K562 (cell line): ENCODE measurements around the gene FUT6. TPM values are rescaled to one million over a fixed set of nuclear protein-coding genes. Genes with fewer than 3 reads are reported as not detected.
A peak's percentile ranks its signal among the peaks of the same experiment; 100 is the strongest.

Experiments used
- ATAC-seq: fragments of 200-7000 bp; cut with Tn5 transposase; 3 replicates; pipeline ENCODE4 v1.9.1; 2020; ENCODE audit warnings: moderate library complexity
- BruUV-seq: library from RNA; stranded (reverse); fragments of 400-500 nt; replicated peaks from 2 replicates; lab custom pipeline; 2021; lab: Mats Ljungman, UMichigan
- CTCF ChIA-PET: fragments of 300-600 bp; formaldehyde crosslinking; extraction: SDS; loops from one replicate; lab custom pipeline; 2021; ENCODE audit warnings: low intra/inter-chr PET ratio; lab: Yijun Ruan, JAX
- POLR2A ChIA-PET: fragments of 300-600, 350-650 bp; sonication (Branson Sonifier 250); formaldehyde crosslinking; extraction: SDS; loops from one replicate; lab custom pipeline; 2021; ENCODE audit warnings: antibody characterized with exemption, inconsistent platforms; lab: Yijun Ruan, JAX
- DNase-seq, 4 experiments: peaks; one replicate each; pipeline versions ENCODE4 v3.0.0 to v3.0.0-alpha.2; 2011 to 2018; ENCODE audit warnings: low spot score in 3 of 4, mixed read lengths in 3 of 4; ENCODE audit errors: extremely low read depth in 1 of 4
- FAIRE-seq: peaks from 2 replicates; lab custom pipeline; 2011; peaks lifted over from hg19 to GRCh38; lab: Jason Lieb, UNC
- H2AFZ ChIP-seq: 2 replicates; pipeline ENCODE4 v1.6.0; 2011; ENCODE audit warnings: low read depth, low read length, control low read depth, inconsistent platforms
- H3K27ac ChIP-seq: fragments of 200-600 bp; 3 replicates; pipeline ENCODE4 v1.8.0; 2011; ENCODE audit warnings: low read depth, mild to moderate bottlenecking, control low read depth, inconsistent platforms, low read length, moderate library complexity, mixed read lengths; ENCODE audit errors: extremely low read depth
- H3K27me3 ChIP-seq, 2 experiments: fragments of 300-600 bp in 1 of 2; 2 replicates in 1 of 2; 3 replicates in 1 of 2; pipeline versions ENCODE4 v1.6.0 to v1.8.0; 2011; ENCODE audit warnings: inconsistent platforms in 2 of 2, low read length in 2 of 2, mild to moderate bottlenecking in 1 of 2, mixed read lengths in 1 of 2, moderate library complexity in 1 of 2; ENCODE audit not compliant: control insufficient read depth in 2 of 2, insufficient read depth in 2 of 2
- H3K36me3 ChIP-seq: fragments of 300-600 bp; 3 replicates; pipeline ENCODE4 v1.8.0; 2011; ENCODE audit warnings: mild to moderate bottlenecking, low read length, inconsistent platforms; ENCODE audit not compliant: control insufficient read depth, insufficient read depth
- H3K4me1 ChIP-seq, 2 experiments: fragments of 200-600 bp in 1 of 2; replicated peaks in 1 of 2; 2 replicates in 1 of 2; 3 replicates in 1 of 2; pipeline versions ENCODE4 v1.5.1 to v1.8.0; 2011; ENCODE audit warnings: inconsistent platforms in 2 of 2, low read length in 2 of 2, mild to moderate bottlenecking in 1 of 2, mixed read lengths in 1 of 2, moderate library complexity in 1 of 2; ENCODE audit not compliant: control insufficient read depth in 2 of 2, insufficient read depth in 2 of 2
- H3K4me2 ChIP-seq: 2 replicates; pipeline ENCODE4 v1.6.1; 2011; ENCODE audit warnings: low read length, control low read depth, inconsistent platforms, mixed read lengths; ENCODE audit not compliant: insufficient read depth
- H3K4me3 ChIP-seq: fragments of 200-600 bp; sonication (generic), shearing (Covaris generic); 2 replicates; pipeline ENCODE4 v1.5.1; 2016; ENCODE audit warnings: control low read depth, inconsistent platforms
- H3K79me2 ChIP-seq: fragments of 200-600 bp; 3 replicates; pipeline ENCODE4 v1.8.0; 2011; ENCODE audit warnings: low read length, inconsistent platforms; ENCODE audit not compliant: control insufficient read depth, insufficient read depth
- H3K9ac ChIP-seq, 2 experiments: 2 replicates each; pipeline versions ENCODE4 v1.6.0 to v1.6.1; 2011; ENCODE audit warnings: low read depth in 2 of 2, low read length in 2 of 2, control low read depth in 1 of 2, inconsistent platforms in 1 of 2, mild to moderate bottlenecking in 1 of 2, mixed read lengths in 1 of 2; ENCODE audit not compliant: insufficient read depth in 1 of 2
- H3K9me1 ChIP-seq: one replicate; pipeline ENCODE4 v1.6.0; 2011; ENCODE audit warnings: inconsistent platforms, mild to moderate bottlenecking, low read length, moderate library complexity; ENCODE audit not compliant: control insufficient read depth, insufficient read depth
- H3K9me3 ChIP-seq: replicated peaks from 2 replicates; pipeline ENCODE4 v1.5.1; 2011; ENCODE audit warnings: low read depth, low read length, inconsistent platforms; ENCODE audit not compliant: control insufficient read depth, insufficient read depth
- H4K20me1 ChIP-seq: replicated peaks from 2 replicates; pipeline ENCODE4 v1.6.1; 2011; ENCODE audit warnings: low read length, inconsistent platforms, mixed read lengths; ENCODE audit not compliant: control insufficient read depth, insufficient read depth
- CEBPB ChIP-seq: fragments of 450-650 bp; IDR thresholded peaks from 2 replicates; pipeline ENCODE4 v1.6.1; 2016; ENCODE audit warnings: missing genetic modification characterization, missing compliant biosample characterization
- CEBPZ ChIP-seq: fragments of 150-350 bp; IDR thresholded peaks from 2 replicates; pipeline ENCODE4 v1.6.1; 2014; ENCODE audit warnings: low read depth, mild to moderate bottlenecking, low read length, borderline replicate concordance
- ERF ChIP-seq: fragments of 450-650 bp; formaldehyde crosslinking; IDR thresholded peaks from 2 replicates; pipeline ENCODE4 v1.4.0; 2020; ENCODE audit warnings: mild to moderate bottlenecking, mixed read lengths
- HDAC1 ChIP-seq, 2 experiments: fragments of 450-650 bp; IDR thresholded peaks; 2 replicates each; pipeline ENCODE4 v1.6.1; 2016 to 2017; ENCODE audit warnings: inconsistent platforms in 1 of 2, mild to moderate bottlenecking in 1 of 2, moderate library complexity in 1 of 2
- MAFF ChIP-seq: IDR thresholded peaks from 2 replicates; pipeline ENCODE4 v1.6.1; 2012; ENCODE audit warnings: low read length, improper control_type of control experiment
- MTA1 ChIP-seq: fragments of 450-650 bp; IDR thresholded peaks from 2 replicates; pipeline ENCODE4 v1.6.1; 2017; ENCODE audit warnings: borderline replicate concordance
- ZNF121 ChIP-seq: sonication (generic); formaldehyde crosslinking; conservative IDR thresholded peaks from 2 replicates; pipeline ENCODE4 v1.8.0; 2022; ENCODE audit warnings: missing genetic modification reagents
- ZNF511 ChIP-seq: sonication (generic); formaldehyde crosslinking; IDR thresholded peaks from 2 replicates; pipeline ENCODE4 v1.8.0; 2022; ENCODE audit warnings: mild to moderate bottlenecking, missing genetic modification reagents
- WGBS: fragments of 100-300 bp; shearing (Covaris generic); methylation state at CpG from one replicate; pipeline ENCODE4 v1.1.6; 2016; ENCODE audit warnings: low coverage, mixed read lengths; ENCODE audit not compliant: insufficient coverage; ENCODE audit errors: missing lambda C conversion rate; 5-methylcytosine and 5-hydroxymethylcytosine counted together
- in situ Hi-C: fragments of 300-500 bp; cut with MboI; formaldehyde crosslinking; loops from 4 replicates; pipeline ENCODE4 v1.15.0; 2018; ENCODE audit warnings: inconsistent platforms, mixed read lengths
- intact Hi-C: fragments of 100-400 bp; cut with micrococcal nuclease; formaldehyde crosslinking; loops from 2 replicates; pipeline ENCODE4 v1.14.2; 2022
- polyA plus RNA-seq, 8 experiments: library from polyadenylated mRNA; depleted of rRNA in 4 of 8; stranded (reverse) in 5 of 8; unstranded in 3 of 8; fragments of >200 nt; fragmentation: Nextera tagmentation in 2 of 8; fragmentation: Illumina TruSeq in 1 of 8; extraction: Ambion mirVana in 2 of 8; extraction: Trizol in 1 of 8; gene quantifications; 2 replicates each; pipeline versions ENCODE4 v1.2.1 to v1.2.3, GENCODE V29; 2011 to 2014; ENCODE audit warnings: inconsistent platforms in 1 of 8, missing spikeins in 1 of 8
- total RNA-seq, 7 experiments: library from RNA; depleted of rRNA in 6 of 7; stranded (reverse); fragments of >200 nt in 6 of 7; fragmentation: Illumina TruSeq in 2 of 7; extraction: Trizol in 2 of 7; gene quantifications; 2 replicates each; pipeline versions ENCODE4 v1.2.1 to v1.2.3, GENCODE V29; 2011 to 2021; ENCODE audit warnings: low replicate concordance in 1 of 7
- TF ChIP-seq, protein P1 (sequence below): IDR thresholded peaks from 2 replicates; pipeline ENCODE4 v1.6.1; 2016; ENCODE audit warnings: missing genetic modification characterization, missing compliant biosample characterization
- TF ChIP-seq, protein P2 (sequence below): sonication (generic); formaldehyde crosslinking; IDR thresholded peaks from 2 replicates; pipeline ENCODE4 v1.8.1; 2022; ENCODE audit warnings: missing genetic modification reagents

The FUT6 gene
- total and polyA plus RNA-seq, 9 of the 15 experiments (the other 6 are each of a cell fraction or from before 2014, with no cell fraction given) = 0.04 TPM; not detected in 8

DNA sequence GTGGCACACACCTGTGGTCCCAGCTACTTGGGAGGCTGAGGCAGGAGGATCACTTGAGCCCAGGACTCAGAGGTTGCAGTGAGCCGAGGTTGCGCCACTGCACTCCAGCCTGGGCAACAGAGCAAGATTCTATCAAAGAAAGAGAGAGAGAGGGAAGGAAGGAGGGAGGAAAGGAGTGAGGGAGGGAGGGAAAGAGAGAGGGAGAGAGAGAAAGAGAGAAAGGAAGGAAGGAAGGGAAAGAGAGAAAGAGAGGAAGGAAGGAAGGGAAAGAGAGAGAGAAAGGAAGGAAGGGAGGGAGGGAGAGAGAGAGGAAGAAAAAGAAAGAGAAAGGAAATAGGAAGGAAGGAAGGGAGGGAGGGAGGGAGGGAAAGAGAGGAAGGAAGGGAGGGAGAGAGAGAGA, 22.3 kb downstream of the FUT6 start:
- TF ChIP-seq, protein P1, sequence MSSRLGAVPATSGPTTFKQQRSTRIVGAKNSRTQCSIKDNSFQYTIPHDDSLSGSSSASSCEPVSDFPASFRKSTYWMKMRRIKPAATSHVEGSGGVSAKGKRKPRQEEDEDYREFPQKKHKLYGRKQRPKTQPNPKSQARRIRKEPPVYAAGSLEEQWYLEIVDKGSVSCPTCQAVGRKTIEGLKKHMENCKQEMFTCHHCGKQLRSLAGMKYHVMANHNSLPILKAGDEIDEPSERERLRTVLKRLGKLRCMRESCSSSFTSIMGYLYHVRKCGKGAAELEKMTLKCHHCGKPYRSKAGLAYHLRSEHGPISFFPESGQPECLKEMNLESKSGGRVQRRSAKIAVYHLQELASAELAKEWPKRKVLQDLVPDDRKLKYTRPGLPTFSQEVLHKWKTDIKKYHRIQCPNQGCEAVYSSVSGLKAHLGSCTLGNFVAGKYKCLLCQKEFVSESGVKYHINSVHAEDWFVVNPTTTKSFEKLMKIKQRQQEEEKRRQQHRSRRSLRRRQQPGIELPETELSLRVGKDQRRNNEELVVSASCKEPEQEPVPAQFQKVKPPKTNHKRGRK (tag) = peak; percentile 78
- TF ChIP-seq ERF (CRISPR knock-in tag) (no peak), HDAC1 (IDR thresholded peaks at IDR 0.05) (peak in 1 of 2 experiments; percentile 43; a peak in 1 of 4 replicates), MTA1 (peak; percentile 59; the same call in 1 of the 2 replicates), ZNF511 (CRISPR knock-in tag) (no peak), CEBPZ (no peak), ZNF121 (CRISPR knock-in tag) (peak; percentile 73), CEBPB (tag) (0 out of 2 replicates have a peak, but pooled peaks have one; percentile 39), MAFF (no peak)
- TF ChIP-seq, protein P2, sequence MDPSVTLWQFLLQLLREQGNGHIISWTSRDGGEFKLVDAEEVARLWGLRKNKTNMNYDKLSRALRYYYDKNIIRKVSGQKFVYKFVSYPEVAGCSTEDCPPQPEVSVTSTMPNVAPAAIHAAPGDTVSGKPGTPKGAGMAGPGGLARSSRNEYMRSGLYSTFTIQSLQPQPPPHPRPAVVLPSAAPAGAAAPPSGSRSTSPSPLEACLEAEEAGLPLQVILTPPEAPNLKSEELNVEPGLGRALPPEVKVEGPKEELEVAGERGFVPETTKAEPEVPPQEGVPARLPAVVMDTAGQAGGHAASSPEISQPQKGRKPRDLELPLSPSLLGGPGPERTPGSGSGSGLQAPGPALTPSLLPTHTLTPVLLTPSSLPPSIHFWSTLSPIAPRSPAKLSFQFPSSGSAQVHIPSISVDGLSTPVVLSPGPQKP = no peak
- BruUV-seq = no TSS peak
- CTCF ChIA-PET = no interaction called here

More for the DNA sequence above, 22.3 kb downstream of the FUT6 start:
- no peaks in the 10 kb centered on the region for H3K27me3 ChIP-seq
- DNase-seq (no peak), FAIRE-seq (no peak), ATAC-seq (no peak)
- H4K20me1 ChIP-seq = no peaks in the 10 kb centered on the region
- WGBS = 21% methylated on average over 2 of the region's 2 CpGs
- POLR2A ChIA-PET = no interaction called here
- no peak overlapping the region for H2AFZ ChIP-seq
- H3K9me3 ChIP-seq = no peaks in the 10 kb centered on the region
- in situ Hi-C loops (no loop called here), intact Hi-C loops (no loop called here)
- H3K4me3 ChIP-seq = no peak overlapping the region
- H3K79me2 ChIP-seq = no peaks in the 10 kb centered on the region
- no peak overlapping the region for H3K4me2 ChIP-seq
- H3K36me3 ChIP-seq = no peaks in the 10 kb centered on the region
- H3K9me1 ChIP-seq = no peaks in the 10 kb centered on the region
- H3K9ac ChIP-seq = no peak overlapping the region
- H3K4me1 ChIP-seq = peaks cover 0 to 7% of the 10 kb centered on the region in 2 experiments; a peak in 2 of 5 replicates
- H3K27ac ChIP-seq = no peak overlapping the region
